GM12878 (cell line): ENCODE results near the gene PIP4K2A.

Experiments used
- ATF2 ChIP-seq: IDR thresholded peaks from 2 replicates; pipeline ENCODE4 v1.6.1; 2012; ENCODE audit warnings: low read length, inconsistent platforms
- ATF3 ChIP-seq: IDR thresholded peaks from 2 replicates; pipeline ENCODE4 v1.6.1; 2011; ENCODE audit warnings: low read depth, mild to moderate bottlenecking, low read length, moderate library complexity, borderline replicate concordance; ENCODE audit errors: extremely low read depth
- NR2F1 ChIP-seq: fragments of 450-650 bp; conservative IDR thresholded peaks from 2 replicates; pipeline ENCODE4 v1.6.1; 2017; ENCODE audit warnings: mild to moderate bottlenecking
- NRF1 ChIP-seq: conservative IDR thresholded peaks from 2 replicates; pipeline ENCODE4 v1.6.1; 2011; ENCODE audit warnings: mild to moderate bottlenecking, low read depth, low read length, improper control_type of control experiment
- PBX3 ChIP-seq: IDR thresholded peaks from 2 replicates; pipeline ENCODE4 v1.6.1; 2011; ENCODE audit warnings: mild to moderate bottlenecking, low read depth, low read length, moderate library complexity; ENCODE audit not compliant: insufficient replicate concordance
- PKNOX1 ChIP-seq: fragments of 450-650 bp; IDR thresholded peaks from 2 replicates; pipeline ENCODE4 v1.6.1; 2016; ENCODE audit warnings: mild to moderate bottlenecking
- POLR2AphosphoS2 ChIP-seq: IDR thresholded peaks from 2 replicates; pipeline ENCODE4 v1.6.1; 2011; ENCODE audit warnings: low read depth, mild to moderate bottlenecking, low read length, improper control_type of control experiment, moderate library complexity
- SIN3A ChIP-seq: IDR thresholded peaks from 2 replicates; pipeline ENCODE4 v1.6.1; 2012; ENCODE audit warnings: low read depth, low read length, improper control_type of control experiment
- TF ChIP-seq, protein P1 (sequence below), 3 experiments: IDR thresholded peaks in 2 of 3; conservative IDR thresholded peaks in 1 of 3; 2 replicates each; pipeline ENCODE4 v1.5.1; 2011; ENCODE audit warnings: low read depth in 3 of 3, low read length in 3 of 3, mild to moderate bottlenecking in 3 of 3, control low read depth in 2 of 3, moderate library complexity in 2 of 3, inconsistent platforms in 1 of 3, mixed read lengths in 1 of 3; ENCODE audit not compliant: control insufficient read depth in 2 of 3, insufficient read depth in 1 of 3; ENCODE audit errors: extremely low read depth in 1 of 3

- TF ChIP-seq, protein P1, sequence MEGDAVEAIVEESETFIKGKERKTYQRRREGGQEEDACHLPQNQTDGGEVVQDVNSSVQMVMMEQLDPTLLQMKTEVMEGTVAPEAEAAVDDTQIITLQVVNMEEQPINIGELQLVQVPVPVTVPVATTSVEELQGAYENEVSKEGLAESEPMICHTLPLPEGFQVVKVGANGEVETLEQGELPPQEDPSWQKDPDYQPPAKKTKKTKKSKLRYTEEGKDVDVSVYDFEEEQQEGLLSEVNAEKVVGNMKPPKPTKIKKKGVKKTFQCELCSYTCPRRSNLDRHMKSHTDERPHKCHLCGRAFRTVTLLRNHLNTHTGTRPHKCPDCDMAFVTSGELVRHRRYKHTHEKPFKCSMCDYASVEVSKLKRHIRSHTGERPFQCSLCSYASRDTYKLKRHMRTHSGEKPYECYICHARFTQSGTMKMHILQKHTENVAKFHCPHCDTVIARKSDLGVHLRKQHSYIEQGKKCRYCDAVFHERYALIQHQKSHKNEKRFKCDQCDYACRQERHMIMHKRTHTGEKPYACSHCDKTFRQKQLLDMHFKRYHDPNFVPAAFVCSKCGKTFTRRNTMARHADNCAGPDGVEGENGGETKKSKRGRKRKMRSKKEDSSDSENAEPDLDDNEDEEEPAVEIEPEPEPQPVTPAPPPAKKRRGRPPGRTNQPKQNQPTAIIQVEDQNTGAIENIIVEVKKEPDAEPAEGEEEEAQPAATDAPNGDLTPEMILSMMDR (IDR thresholded peaks at IDR 0.05 in 2 of 3, conservative IDR thresholded peaks at IDR 0.05 in 1 of 3; ENCODE audit: control insufficient read depth in 2 of 3, extremely low read depth in 1 of 3, insufficient read depth in 1 of 3, low read depth in 3 of 3, low read length in 3 of 3) = no peak
- no peak for TF ChIP-seq POLR2AphosphoS2
- no peak for TF ChIP-seq ATF3
- TF ChIP-seq ATF2 = no peak
- TF ChIP-seq PKNOX1 = no peak
- no peak for TF ChIP-seq NR2F1
- TF ChIP-seq PBX3 = no peak
- no peak for TF ChIP-seq SIN3A
- no peak for TF ChIP-seq NRF1
These were observed 92.7 kb downstream of the PIP4K2A start for GRCh38 chr10:22621726-22622125.
